ENCODE results near the gene AMIGO1.
"Not testable (repeated sequence)": the region's sequence is repeated elsewhere in the genome, so short reads cannot be mapped to it uniquely, and the experiment has no call there.

The AMIGO1 gene

GRCh38 chr1:109482791-109483671 lies 26.5 kb downstream of the AMIGO1 start:
- DNase-seq: no peak

GRCh38 chr1:109482242-109482641 lies 27.3 kb downstream of the AMIGO1 start:
- no peak for DNase-seq

- DNase-seq: no peak
These were observed 27.9 kb downstream of the AMIGO1 start for GRCh38 chr1:109481646-109482045.

GRCh38 chr1:109479901-109480300 lies 29.6 kb downstream of the AMIGO1 start:
- no peak for DNase-seq

GRCh38 chr1:109479311-109479710 lies 30.2 kb downstream of the AMIGO1 start:
- no peak for DNase-seq

GRCh38 chr1:109478806-109479205 lies 30.7 kb downstream of the AMIGO1 start:
- DNase-seq: no peak

GRCh38 chr1:109477821-109478220 lies 31.7 kb downstream of the AMIGO1 start:
- DNase-seq: no peak

- DNase-seq: no peak
These were observed 32.7 kb downstream of the AMIGO1 start for GRCh38 chr1:109476825-109477224.

- DNase-seq: no peak
These were observed 34.3 kb downstream of the AMIGO1 start for GRCh38 chr1:109475261-109475660.

GRCh38 chr1:109474697-109475096 lies 34.8 kb downstream of the AMIGO1 start:
- DNase-seq: no peak

- DNase-seq: not testable (repeated sequence)
These were observed 36.1 kb downstream of the AMIGO1 start for GRCh38 chr1:109473284-109474057.

- no peak for DNase-seq
These were observed 36.7 kb downstream of the AMIGO1 start for GRCh38 chr1:109472779-109473178.

- DNase-seq: no peak
These were observed 39.3 kb downstream of the AMIGO1 start for GRCh38 chr1:109470245-109470644.

GRCh38 chr1:109468903-109469302 lies 40.6 kb downstream of the AMIGO1 start:
- no peak for DNase-seq

GRCh38 chr1:109468061-109468460 lies 41.5 kb downstream of the AMIGO1 start:
- no peak for DNase-seq

- no peak for DNase-seq
These were observed 42.2 kb downstream of the AMIGO1 start for GRCh38 chr1:109467301-109467777.

- no peak for DNase-seq
These were observed 42.9 kb downstream of the AMIGO1 start, which contains the start of gene SYPL2 for GRCh38 chr1:109466452-109467300. Gene SYPL2 (plus strand): TSS chr1:109466546. CDS start chr1:109466844, 298 bp downstream.

GRCh38 chr1:109466125-109466451 lies 43.4 kb downstream of the AMIGO1 start:
- no peak for DNase-seq

GRCh38 chr1:109457819-109458218 lies 51.7 kb downstream of the AMIGO1 start:
- DNase-seq: no peak

GRCh38 chr1:109454497-109455133 lies 54.9 kb downstream of the AMIGO1 start:
- no peak for DNase-seq
